GM19395 (cell line): Measurements from ENCODE around the gene GLE1.
A peak's percentile ranks its signal among the peaks of the same experiment; 100 is the strongest.

Experiments used
- ATAC-seq: cut with Tn5 transposase; IDR thresholded peaks from one replicate; pipeline ENCODE4 v1.9.1; 2021; ENCODE audit warnings: mild to moderate bottlenecking, moderate library complexity; ENCODE audit not compliant: unreplicated experiment

The GLE1 gene

GRCh38 chr9:128504485-128505413 lies at the start of gene GLE1:
Gene GLE1 (plus strand): TSS chr9:128504719. CDS start chr9:128504806, 87 bp downstream.
- peak; percentile 76 for ATAC-seq

DNA sequence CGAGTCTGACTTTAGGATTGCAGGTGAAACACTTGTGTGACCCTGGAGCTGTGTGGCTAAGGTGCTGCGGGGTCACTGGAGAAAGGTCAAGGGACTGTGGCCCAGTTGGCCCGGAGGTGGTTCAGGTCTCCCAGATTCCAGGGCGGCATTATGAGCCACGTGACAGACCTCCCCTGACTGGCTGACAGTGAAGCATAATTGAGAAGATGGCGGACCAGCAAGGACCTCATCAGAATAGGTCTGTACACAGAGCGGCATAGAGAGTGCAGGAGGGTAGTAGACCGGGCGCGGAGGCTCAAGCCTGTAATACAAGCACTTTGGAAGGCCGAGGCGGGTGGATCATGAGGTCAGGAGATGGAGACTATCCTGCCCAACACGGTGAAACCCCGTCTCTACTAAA lies 49.5 kb upstream of the GLE1 start:
- ATAC-seq = no peak

GRCh38 chr9:128455849-128456612 lies 48.5 kb upstream of the GLE1 start, which contains the start of gene ODF2:
Gene ODF2 (plus strand): TSS chr9:128456006. CDS start chr9:128456092, 86 bp downstream.
- peak; percentile 73 for ATAC-seq

DNA sequence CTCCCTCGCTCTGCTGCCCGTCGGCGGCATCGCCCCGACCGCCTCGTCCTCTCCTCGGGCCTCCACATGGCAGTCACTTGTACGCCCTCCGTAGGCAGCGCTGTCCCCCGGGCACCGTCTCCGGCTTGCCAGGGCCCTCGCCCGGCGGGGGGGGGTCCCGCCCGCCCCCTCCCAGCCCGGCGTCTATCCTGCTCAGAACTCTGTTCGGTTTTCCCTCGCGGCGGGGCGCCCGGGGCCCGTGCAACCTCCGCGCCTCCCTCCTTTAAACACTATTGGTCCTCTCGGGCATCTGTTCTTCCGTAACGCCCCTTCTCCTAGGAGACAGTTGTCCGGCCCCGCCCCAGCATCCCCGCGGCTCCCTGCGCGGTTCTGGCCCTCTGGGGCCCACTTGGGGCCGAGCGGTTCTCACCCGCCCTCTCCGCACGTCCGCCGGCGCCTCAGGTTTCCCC lies 47.9 kb upstream of the GLE1 start:
- peak; percentile 74 for ATAC-seq

- no peak for ATAC-seq
These were observed 47.3 kb upstream of the GLE1 start for GRCh38 chr9:128457207-128457606.

GRCh38 chr9:128459011-128459410 lies 45.5 kb upstream of the GLE1 start:
- no peak for ATAC-seq

GRCh38 chr9:128469070-128469469 lies 35.4 kb upstream of the GLE1 start:
- no peak for ATAC-seq

- no peak for ATAC-seq
These were observed 34.0 kb upstream of the GLE1 start for GRCh38 chr9:128470560-128470959.

DNA sequence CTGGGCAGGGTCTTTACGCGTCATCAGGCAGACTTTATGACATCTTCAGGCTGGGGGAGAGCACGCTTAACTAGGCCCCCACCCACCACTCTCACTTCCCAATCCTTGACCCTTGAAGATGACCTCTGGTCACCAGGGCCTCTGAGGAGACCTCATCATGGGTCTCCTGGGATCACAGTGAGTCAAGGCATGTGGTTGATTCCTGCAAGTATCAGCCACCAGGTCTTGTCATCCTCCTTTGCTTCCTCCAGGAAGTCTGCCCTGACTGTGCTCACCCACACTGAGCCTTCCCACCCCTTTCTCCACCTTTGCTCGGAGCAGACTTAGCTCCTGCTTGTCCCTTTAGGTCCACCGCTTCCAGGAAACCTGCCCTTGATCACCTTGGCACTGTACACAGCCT lies 31.4 kb upstream of the GLE1 start:
- no peak for ATAC-seq

- ATAC-seq = no peak
These were observed 28.7 kb upstream of the GLE1 start for GRCh38 chr9:128475867-128476266.

DNA sequence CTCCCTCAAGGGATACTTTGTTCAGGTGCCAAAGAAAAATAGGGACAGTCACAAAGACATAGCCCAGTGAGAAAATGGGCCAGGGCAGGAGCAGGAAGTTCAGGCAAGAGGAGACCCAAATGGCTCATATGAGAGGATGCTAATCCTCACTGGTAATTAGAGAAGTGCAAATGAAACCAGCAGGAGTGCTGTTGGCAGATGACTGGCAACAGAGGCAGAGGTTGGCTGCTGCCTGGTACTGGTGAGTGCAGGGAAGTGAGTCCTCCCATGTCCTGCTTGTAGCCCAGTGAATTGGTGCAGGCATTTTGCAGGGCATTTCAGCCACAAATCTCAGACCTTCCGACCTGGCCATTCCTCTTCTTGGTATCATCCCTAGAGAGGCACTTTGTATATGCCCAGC lies 25.3 kb upstream of the GLE1 start:
- no peak for ATAC-seq

DNA sequence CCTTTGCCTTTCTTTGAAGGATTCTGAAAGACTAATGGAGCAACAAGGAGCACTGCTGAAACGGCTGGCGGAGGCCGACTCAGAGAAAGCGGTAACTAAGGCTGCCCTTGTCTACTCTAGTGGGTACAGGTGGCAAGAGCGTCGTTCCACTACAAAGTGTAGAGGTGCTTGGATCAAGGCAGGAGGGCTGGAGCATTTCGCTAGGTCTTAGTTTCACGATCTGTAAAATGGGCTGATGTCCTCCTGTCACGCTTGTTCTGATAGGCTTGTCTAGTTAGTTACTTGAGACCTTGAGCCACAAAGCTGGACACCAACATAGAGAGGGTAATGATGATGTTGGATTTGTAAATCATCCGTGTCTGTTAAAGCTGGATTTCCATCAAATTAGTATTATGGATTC lies 23.0 kb upstream of the GLE1 start:
- no peak for ATAC-seq

- ATAC-seq = no peak
These were observed 22.3 kb upstream of the GLE1 start for GRCh38 chr9:128482186-128482585.

- no peak for ATAC-seq
These were observed 19.7 kb upstream of the GLE1 start for GRCh38 chr9:128484686-128485413.

DNA sequence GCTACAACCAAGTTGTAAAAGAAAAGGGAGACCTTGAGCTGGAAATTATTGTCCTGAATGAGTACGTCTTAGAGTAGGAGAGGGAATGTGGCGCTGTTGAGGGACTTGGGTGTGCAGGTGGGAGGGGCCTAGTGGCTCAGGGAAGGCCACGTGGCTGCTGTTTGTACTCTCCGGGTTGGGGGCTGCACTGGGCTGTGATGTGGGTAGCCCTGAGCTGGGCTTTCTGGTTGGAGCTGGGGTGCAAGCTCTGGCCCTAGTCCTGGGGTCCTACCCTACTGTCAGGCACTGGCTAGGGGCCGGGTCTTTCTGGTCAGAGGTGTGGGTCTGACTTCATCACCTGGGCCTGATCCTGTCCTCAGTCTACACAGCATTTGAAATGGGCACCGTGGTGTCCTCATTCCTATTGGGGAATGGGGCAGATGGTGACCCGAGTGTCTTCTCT lies 19.1 kb upstream of the GLE1 start:
- no peak for ATAC-seq

GRCh38 chr9:128486201-128486600 lies 18.3 kb upstream of the GLE1 start:
- ATAC-seq = no peak

- no peak for ATAC-seq
These were observed 11.1 kb upstream of the GLE1 start for GRCh38 chr9:128493424-128493823.

DNA sequence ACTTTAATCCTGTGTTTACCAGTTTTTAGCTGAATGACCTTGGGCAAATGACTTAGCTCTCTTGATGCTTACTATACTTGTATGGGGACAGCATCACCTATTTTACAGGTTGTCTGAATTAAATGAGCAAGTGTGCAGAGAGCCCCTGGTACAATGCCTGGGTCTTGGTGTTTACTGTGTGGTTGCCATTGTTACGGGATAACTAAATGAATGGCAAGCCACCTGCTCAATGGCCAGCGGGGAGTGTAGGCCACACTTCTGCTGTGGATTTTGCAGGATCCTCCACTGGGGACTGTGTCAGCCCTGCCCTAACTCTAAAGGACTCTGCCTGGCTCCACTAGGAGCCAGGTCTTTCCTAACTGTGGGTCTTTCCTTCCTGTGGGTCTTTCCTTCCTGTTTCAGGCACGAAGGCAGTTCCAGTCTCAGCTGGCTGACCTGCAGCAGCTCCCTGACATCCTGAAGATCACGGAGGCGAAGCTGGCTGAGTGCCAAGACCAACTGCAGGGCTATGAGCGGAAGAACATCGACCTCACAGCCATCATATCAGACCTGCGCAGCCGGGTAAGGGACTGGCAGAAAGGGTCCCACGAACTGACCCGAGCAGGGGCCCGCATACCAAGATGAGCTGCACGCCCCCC lies 10.3 kb upstream of the GLE1 start:
- no peak for ATAC-seq

GRCh38 chr9:128494746-128495129 lies 9.8 kb upstream of the GLE1 start:
- ATAC-seq = no peak

GRCh38 chr9:128495296-128495695 lies 9.2 kb upstream of the GLE1 start:
- no peak for ATAC-seq
